Measurements from ENCODE around the gene CALR3.

GRCh38 chr19:16460454-16460853 lies 35.5 kb downstream of the CALR3 start:
- TF ChIP-seq CTCF (IDR thresholded peaks at IDR 0.05 in 4 of 5, conservative IDR thresholded peaks at IDR 0.05 in 1 of 5) (no peak), POLR2A (IDR thresholded peaks at IDR 0.05) (no peak)

Data from gastrocnemius medialis (tissue), 4 donors.